GM23248 (cell line): ENCODE data around the gene NEDD4L.

Source experiments
- EZH2 ChIP-seq: fragments of 200-600 bp; sonication (generic); IDR thresholded peaks from 2 replicates; pipeline ENCODE4 v1.6.1; 2018; ENCODE audit warnings: antibody characterized with exemption, mild to moderate bottlenecking; ENCODE audit not compliant: insufficient read depth, poor library complexity, severe bottlenecking
- EZH2phosphoT487 ChIP-seq: fragments of 200-600 bp; sonication (generic); IDR thresholded peaks from 2 replicates; pipeline ENCODE4 v1.6.1; 2018; ENCODE audit warnings: antibody characterized with exemption, moderate library complexity, mild to moderate bottlenecking, low read depth; ENCODE audit not compliant: insufficient read depth

GRCh38 chr18:58316396-58317342 lies 272.6 kb downstream of the NEDD4L start:
- no peak for TF ChIP-seq EZH2phosphoT487
- TF ChIP-seq EZH2: no peak
